ENCODE measurements around the gene MAP3K7CL.
"Not testable (repeated sequence)": the region's sequence is repeated elsewhere in the genome, so short reads cannot be mapped to it uniquely, and the experiment has no call there.

MAP3K7CL gene

DNA sequence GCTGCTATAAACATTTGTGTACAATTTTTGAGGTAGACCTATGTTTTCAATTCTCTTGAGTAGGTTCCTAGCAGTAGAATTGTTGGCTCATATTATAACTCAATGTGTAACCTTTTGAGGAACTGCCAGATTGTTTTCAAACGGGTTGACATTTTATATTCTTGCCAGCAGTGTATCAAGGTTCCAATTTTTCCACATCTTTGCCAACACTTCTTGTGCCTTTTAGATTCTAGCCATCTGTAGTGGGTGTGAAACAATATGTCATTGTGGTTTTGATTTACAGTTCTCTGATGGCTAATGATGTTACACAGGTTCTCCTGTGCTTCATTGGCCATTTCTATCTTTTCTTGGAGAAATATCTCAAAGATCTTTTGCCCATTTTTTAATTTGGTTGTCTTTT lies 36.4 kb downstream of the MAP3K7CL start:
- TF ChIP-seq, protein P1, sequence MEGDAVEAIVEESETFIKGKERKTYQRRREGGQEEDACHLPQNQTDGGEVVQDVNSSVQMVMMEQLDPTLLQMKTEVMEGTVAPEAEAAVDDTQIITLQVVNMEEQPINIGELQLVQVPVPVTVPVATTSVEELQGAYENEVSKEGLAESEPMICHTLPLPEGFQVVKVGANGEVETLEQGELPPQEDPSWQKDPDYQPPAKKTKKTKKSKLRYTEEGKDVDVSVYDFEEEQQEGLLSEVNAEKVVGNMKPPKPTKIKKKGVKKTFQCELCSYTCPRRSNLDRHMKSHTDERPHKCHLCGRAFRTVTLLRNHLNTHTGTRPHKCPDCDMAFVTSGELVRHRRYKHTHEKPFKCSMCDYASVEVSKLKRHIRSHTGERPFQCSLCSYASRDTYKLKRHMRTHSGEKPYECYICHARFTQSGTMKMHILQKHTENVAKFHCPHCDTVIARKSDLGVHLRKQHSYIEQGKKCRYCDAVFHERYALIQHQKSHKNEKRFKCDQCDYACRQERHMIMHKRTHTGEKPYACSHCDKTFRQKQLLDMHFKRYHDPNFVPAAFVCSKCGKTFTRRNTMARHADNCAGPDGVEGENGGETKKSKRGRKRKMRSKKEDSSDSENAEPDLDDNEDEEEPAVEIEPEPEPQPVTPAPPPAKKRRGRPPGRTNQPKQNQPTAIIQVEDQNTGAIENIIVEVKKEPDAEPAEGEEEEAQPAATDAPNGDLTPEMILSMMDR (IDR thresholded peaks at IDR 0.05; ENCODE audit: borderline replicate concordance, insufficient read depth, low read depth, low read length) = no peak
- no peak overlapping the region for H3K4me3 ChIP-seq (ENCODE audit: low read depth, low read length)

DNA sequence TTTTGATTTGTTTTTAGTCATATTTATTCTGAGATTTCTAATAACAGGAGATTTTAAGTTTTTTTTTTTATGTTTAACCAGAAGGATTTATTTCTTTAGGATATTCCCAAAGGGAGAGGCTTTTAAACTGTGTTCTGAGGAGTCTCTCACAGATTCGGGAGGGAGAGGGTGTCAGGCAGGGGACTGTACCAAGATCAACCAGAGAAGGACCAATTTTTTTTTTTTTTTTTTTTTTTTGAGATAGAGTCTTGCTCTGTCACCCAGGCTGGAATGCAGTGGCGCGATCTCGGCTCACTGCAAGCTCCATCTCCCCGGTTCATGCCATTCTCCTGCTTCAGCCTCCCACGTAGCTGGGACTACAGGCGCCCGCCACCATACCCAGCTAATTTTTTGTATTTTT lies 37.0 kb downstream of the MAP3K7CL start:
- H3K4me3 ChIP-seq (ENCODE audit: low read depth, low read length) = not testable (repeated sequence)

DNA sequence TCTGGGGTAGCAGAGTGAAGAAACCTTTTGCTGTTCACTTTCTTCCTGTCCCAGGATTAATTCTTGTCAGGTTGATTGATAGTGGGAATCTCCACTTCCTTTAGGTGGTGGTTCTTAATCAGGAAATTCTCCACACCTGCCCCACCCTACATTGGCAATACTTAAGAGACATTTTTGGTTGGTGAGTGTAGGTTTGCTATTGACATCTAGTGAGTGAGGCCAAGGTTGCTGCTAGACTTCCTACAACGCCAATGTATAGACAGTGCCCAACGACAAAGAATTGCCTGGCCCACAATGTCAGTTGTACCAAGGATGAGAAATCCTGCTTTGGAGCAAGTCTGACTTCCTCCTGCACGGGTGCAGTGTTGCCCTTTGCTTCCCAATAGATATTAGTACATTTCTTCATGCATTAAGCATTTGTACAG lies 38.5 kb downstream of the MAP3K7CL start:
- TF ChIP-seq, protein P1 (IDR thresholded peaks at IDR 0.05; ENCODE audit: borderline replicate concordance, insufficient read depth, low read depth, low read length) = no peak

DNA sequence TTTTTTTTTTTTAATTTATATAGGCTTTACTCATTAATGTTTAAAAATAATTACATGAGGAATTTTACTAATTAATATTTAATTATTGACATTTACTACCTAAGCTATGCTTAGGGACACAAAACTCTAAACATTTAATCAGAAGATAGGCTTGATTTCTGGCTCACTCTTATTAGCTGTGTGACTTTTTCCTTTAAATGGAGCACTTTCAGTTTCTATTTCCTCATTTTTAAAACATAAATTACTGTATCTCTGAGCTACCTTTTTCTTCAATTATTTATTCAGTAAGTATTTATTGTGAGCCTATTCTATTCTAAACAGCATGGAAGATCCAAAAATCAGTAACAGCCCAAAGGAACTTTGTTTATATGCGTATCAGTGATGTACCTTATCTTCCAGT lies 40.5 kb downstream of the MAP3K7CL start:
- TF ChIP-seq, protein P1 (IDR thresholded peaks at IDR 0.05; ENCODE audit: borderline replicate concordance, insufficient read depth, low read depth, low read length) = no peak
- H3K4me3 ChIP-seq (ENCODE audit: low read depth, low read length) = no peak overlapping the region

More for the DNA sequence above, 38.5 kb downstream of the MAP3K7CL start:
- H3K4me3 ChIP-seq (ENCODE audit: low read depth, low read length) = no peak overlapping the region

DNA sequence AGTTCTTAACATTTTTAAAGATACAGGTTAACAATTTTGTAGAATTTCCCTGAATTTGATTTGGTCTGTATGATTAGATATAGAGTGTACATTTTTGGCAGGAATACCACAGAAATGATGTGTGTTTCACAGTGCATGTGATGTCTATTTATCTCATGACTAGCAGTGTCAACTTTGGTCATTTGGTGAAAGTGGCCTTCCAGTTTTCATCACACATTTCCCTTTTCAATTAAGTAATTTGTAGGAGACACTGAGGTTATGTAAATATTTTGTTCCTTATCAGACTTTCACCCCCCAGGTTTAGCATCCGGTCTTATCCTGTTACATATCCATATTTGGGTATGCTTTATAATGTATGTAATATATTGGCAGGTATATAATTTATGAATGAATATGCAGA lies 41.8 kb downstream of the MAP3K7CL start:
- no peak overlapping the region for H3K4me3 ChIP-seq (ENCODE audit: low read depth, low read length)
- TF ChIP-seq, protein P1 (IDR thresholded peaks at IDR 0.05; ENCODE audit: borderline replicate concordance, insufficient read depth, low read depth, low read length) = no peak

DNA sequence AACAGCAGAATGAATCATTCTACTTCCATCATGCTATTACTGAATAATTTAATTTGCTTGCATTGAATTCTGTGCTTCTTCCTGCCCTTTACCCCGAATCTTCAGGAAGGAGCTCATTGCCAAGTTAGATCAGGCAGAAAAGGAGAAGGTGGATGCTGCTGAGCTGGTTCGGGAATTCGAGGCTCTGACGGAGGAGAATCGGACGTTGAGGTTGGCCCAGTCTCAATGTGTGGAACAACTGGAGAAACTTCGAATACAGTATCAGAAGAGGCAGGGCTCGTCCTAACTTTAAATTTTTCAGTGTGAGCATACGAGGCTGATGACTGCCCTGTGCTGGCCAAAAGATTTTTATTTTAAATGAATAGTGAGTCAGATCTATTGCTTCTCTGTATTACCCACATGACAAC lies 44.2 kb downstream of the MAP3K7CL start:
- TF ChIP-seq, protein P1 (IDR thresholded peaks at IDR 0.05; ENCODE audit: borderline replicate concordance, insufficient read depth, low read depth, low read length) = no peak

DNA sequence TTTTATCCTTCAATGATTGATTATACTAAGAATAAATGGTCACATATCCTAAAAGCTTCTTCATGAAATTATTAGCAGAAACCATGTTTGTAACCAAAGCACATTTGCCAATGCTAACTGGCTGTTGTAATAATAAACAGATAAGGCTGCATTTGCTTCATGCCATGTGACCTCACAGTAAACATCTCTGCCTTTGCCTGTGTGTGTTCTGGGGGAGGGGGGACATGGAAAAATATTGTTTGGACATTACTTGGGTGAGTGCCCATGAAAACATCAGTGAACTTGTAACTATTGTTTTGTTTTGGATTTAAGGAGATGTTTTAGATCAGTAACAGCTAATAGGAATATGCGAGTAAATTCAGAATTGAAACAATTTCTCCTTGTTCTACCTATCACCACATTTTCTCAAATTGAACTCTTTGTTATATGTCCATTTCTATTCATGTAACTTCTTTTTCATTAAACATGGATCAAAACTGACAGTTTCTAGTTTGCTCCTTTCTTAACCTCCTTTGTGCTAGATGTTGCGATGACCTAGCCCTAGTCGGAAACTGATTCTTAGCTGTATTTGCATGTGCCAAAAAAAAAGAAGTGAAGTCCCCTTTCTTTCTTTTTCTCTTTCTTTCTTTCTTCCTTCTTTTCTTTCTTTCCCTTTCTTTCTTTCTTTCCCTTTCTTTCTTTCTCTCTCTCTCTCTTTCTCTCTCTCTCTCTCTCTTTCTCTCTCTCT lies 45.1 kb downstream of the MAP3K7CL start:
- TF ChIP-seq, protein P1 (IDR thresholded peaks at IDR 0.05; ENCODE audit: borderline replicate concordance, insufficient read depth, low read depth, low read length) = no peak
- H3K4me3 ChIP-seq (ENCODE audit: low read depth, low read length) = no peak overlapping the region

More for the DNA sequence above, 44.2 kb downstream of the MAP3K7CL start:
- H3K4me3 ChIP-seq (ENCODE audit: low read depth, low read length) = no peak overlapping the region
